Breast epithelium (tissue), 3 donors: ENCODE measurements around the gene IFNA4.
"Not testable (repeated sequence)": the region's sequence is repeated elsewhere in the genome, so short reads cannot be mapped to it uniquely, and the experiment has no call there.

Experiments used
- POLR2AphosphoS5 ChIP-seq, 3 donors: sonication (generic); formaldehyde crosslinking; IDR thresholded peaks; one replicate each; pipeline ENCODE4 v1.6.1; 2017; ENCODE audit warnings: antibody characterized with exemption in 3 of 3
- TF ChIP-seq, protein P1 (sequence below), 3 donors: fragments of 450-650 bp; IDR thresholded peaks; one replicate each; pipeline ENCODE4 v1.5.1; 2016 to 2017; ENCODE audit warnings: antibody characterized with exemption in 3 of 3, mild to moderate bottlenecking in 3 of 3, moderate library complexity in 3 of 3

DNA sequence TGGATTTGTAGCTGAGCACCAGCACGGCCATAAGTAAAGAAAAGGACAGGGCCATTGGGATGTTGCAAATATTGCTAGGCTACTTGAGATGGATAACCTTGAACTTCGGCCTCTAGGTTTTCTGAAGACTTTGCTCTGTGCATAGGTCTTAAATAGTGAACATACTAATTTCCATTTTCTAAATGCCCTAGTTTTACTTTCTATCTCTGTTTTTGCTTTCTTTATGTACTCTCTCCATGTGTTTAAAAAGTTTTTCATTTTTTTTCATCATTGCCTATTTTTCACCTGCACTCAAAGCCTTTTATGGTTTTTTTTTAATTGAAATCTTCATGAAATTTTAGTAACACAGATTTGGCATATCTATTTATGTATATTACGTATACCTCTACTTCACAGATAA, 19.7 kb upstream of the IFNA4 start, which contains the start of gene IFNA10:
- TF ChIP-seq, protein P1, sequence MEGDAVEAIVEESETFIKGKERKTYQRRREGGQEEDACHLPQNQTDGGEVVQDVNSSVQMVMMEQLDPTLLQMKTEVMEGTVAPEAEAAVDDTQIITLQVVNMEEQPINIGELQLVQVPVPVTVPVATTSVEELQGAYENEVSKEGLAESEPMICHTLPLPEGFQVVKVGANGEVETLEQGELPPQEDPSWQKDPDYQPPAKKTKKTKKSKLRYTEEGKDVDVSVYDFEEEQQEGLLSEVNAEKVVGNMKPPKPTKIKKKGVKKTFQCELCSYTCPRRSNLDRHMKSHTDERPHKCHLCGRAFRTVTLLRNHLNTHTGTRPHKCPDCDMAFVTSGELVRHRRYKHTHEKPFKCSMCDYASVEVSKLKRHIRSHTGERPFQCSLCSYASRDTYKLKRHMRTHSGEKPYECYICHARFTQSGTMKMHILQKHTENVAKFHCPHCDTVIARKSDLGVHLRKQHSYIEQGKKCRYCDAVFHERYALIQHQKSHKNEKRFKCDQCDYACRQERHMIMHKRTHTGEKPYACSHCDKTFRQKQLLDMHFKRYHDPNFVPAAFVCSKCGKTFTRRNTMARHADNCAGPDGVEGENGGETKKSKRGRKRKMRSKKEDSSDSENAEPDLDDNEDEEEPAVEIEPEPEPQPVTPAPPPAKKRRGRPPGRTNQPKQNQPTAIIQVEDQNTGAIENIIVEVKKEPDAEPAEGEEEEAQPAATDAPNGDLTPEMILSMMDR (IDR thresholded peaks at IDR 0.05): not testable (repeated sequence)
- TF ChIP-seq POLR2AphosphoS5 (IDR thresholded peaks at IDR 0.05): not testable (repeated sequence)
